GM18868 (cell line): ENCODE results near the gene AZGP1.
"Not testable (repeated sequence)": the region's sequence is repeated elsewhere in the genome, so short reads cannot be mapped to it uniquely, and the experiment has no call there.

Experiments used
- ATAC-seq: cut with Tn5 transposase; IDR thresholded peaks from one replicate; pipeline ENCODE4 v1.9.1; 2021; ENCODE audit warnings: mild to moderate bottlenecking, moderate library complexity; ENCODE audit not compliant: unreplicated experiment

Gene AZGP1

DNA sequence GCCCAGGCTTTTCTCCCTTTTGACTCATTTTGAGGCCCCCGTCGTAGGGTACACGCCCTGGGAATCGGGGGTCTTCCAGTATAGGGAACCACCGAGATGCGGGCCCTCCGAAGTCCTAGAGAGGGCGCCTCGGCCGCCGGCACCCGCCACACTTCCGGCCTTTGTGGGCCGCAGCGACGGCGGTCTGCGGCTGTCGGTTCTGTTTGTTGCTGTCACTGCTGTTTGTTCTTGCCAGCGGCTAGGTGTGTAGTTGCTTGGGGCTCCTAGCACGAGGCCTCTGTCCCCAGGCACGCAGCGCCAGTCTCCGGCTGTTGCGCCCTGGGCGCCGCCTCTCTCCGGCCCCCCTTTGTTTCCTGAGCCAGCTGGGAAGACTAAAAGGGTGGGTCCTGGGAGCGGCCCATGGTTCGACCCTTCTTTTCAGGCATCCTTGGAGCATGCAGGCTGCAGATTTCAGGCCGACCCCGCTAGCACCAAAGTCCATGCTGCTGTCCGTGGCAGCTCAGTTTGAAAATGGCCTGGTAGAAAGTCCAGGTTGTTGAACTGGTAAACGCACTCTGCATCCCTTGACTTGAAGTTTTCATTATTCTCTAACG, 21.8 kb upstream of the AZGP1 start:
- peak; percentile 53 for ATAC-seq

DNA sequence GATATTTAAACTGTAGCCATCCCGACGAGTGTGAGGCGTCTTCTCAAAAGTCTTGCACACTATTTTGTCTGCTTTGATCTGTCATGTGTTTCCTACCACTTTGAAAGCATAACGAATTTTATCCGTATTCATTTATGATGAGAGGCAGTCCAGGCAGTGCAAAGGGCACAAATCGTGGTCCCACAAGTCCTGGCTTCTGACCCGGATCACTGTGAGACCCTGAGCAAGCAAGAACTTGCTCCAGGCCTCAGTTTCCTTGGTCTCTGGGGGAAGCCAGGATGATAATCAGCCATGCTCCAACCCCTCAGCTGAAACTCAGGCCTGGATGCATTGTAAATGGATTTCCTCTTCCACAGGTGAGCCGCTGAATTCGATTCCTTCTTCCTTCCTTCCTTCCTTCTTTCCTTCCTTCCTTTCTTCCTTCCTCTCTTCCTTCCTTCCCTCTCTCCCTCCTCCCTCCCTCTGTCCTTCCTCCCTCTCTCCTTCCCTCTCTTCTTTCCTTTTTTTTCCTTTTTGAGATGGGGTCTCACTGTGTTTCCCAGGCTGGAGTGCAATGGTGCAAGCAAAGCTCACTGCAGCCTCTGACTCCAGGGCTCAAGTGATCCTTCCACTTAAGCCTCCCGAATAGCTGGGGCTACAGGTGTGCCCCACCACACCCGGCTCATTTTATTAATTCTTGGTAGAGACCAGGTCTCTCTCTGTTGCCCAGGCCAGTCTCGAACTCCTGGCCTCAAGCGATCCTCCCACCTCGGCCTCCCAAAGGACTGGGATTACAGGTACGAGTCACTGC, 21.1 kb upstream of the AZGP1 start:
- no peak for ATAC-seq

DNA sequence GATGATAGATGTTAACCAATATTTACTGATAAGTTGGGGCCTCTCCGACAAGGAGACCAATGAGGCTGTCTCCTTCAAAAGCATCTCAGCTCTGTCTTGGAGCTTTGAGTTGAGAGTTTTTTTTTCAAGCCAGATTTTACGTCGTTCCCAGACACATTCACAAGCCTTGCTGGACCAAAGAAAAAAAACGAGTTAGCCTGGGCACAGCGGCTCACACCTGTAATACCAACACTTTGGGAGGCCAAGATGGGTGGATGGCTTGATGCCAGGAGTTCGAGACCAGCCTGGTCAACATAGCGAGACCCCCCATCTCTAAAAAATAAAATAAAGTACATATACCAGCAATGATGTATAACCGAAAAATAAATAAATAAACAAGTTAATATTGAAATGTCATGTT, 19.0 kb upstream of the AZGP1 start:
- no peak for ATAC-seq

GRCh38 chr7:99992330-99993038, 16.7 kb upstream of the AZGP1 start:
- ATAC-seq, result no peak

- ATAC-seq, result not testable (repeated sequence)
Measured at GRCh38 chr7:99991543-99991942, 15.7 kb upstream of the AZGP1 start.

DNA sequence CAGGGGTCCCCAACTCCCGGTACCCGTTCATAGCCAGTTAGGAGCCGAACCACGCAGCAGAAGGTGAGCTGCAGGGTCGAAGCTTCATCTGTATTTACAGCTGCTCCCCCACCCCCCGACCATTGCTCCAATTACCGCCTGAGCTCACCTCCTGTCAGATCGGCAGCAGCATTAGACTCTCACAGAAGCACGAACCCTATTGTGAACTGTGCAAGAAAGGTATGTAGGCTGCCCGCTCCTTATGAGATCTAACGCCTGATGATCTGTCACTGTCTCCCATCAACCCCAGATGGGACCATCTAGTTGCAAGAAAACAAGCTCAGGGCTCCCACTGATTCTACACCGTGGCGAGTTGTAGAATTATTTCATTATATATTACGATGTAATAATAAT, 14.6 kb upstream of the AZGP1 start:
- ATAC-seq, result no peak

DNA sequence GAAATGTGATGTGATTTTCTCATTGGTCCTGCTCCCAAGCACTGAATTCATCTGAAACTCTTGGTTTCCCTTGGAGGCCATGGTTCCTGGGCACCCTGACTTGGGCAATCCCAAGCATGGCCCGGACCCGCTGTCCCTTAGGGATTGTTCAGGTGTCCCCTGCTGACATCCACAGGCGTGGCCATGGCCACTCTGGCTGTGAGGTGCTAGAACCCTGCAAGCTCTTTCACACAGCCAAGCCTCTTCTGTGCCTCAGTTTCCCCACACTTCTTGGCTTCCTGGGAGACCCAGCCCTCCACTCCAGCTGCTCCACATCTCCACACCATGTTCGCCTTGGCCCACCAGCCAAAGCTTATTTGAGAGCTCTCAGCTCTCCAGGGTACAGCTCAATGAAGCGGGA, 12.0 kb upstream of the AZGP1 start:
- ATAC-seq, result no peak

DNA sequence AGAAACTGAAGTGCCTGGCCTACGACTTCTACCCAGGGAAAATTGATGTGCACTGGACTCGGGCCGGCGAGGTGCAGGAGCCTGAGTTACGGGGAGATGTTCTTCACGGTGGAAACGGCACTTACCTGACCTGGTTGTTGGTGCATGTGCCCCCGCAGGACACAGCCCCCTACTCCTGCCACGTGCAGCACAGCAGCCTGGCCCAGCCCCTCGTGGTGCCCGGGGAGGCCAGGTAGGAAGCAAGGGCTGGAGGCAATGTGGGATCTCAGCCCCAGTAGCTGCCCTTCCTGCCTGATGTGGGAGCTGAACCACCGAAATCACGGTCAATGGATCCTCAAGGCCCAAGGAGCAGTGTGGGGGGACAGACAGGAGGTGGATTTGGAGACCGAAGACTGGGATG, 11.5 kb upstream of the AZGP1 start:
- not testable (repeated sequence) for ATAC-seq

DNA sequence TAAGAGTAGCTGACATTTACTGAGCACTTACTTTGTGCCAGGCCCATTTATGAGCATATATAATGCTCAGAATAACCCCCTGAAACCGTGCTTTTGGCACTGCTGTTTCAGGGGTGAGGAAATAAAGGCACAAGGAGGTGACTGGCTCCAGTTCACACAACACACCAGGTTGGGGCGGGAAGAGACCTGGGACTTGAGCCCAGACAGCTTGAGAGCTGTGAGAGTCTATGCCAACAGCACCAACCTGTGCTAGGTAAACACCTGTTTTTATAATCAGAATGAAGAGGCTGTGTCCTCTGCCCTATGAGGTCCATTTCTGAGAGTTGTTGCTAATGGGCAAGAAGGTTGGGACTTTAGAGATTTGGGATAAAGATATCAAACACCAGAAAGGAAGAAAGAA, 8.8 kb upstream of the AZGP1 start:
- no peak for ATAC-seq

- ATAC-seq, result not testable (repeated sequence)
Measured at GRCh38 chr7:99981066-99981465, 5.2 kb upstream of the AZGP1 start.

GRCh38 chr7:99980448-99980872, 4.6 kb upstream of the AZGP1 start:
- ATAC-seq, result peak; percentile 47

DNA sequence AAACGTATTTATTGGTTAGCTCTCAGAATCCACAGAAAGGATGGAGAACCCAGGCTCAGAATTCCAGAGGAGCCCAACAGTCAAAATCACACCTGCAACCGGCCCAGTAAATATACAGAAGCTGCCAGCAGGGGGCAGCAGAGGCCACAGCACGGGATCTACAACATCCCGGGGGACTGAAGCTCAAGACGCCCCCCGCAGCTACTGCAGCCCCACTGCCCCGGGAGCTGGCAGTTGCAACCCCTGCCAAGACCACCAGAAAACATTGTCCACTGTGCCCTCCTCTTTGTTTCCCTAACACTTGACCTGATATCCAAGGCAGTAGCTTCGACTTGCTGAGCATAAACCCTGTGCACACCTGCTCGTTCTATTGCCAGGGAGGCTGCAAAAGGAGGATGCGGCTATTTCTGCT, 4.0 kb upstream of the AZGP1 start:
- not testable (repeated sequence) for ATAC-seq

DNA sequence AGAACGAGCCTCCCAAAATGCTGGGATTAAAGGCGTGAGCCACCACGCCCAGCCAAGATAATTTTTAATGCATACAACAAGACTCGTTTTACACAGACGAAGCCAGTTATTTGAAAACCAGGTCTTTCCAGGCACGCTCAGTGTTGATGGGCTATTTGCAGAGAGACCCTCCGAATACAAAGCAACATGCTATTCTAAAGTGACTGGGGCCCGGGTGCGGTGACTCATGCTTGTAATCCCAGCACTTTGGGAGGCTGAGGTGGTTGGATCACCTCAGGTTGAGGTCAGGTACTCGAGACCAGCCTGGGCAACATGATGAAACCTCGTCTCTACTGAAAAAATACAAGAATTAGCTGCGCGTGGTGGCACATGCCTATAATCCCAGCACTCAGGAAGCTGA, 795 bp upstream of the AZGP1 start:
- ATAC-seq, result no peak

GRCh38 chr7:99974681-99975080, 1.1 kb downstream of the AZGP1 start:
- no peak for ATAC-seq

- ATAC-seq, result not testable (repeated sequence)
Measured at GRCh38 chr7:99973817-99974216, 2.0 kb downstream of the AZGP1 start.

- ATAC-seq, result no peak
Measured at GRCh38 chr7:99971242-99971641, 4.6 kb downstream of the AZGP1 start.

GRCh38 chr7:99969813-99970212, 6.0 kb downstream of the AZGP1 start:
- ATAC-seq, result not testable (repeated sequence)

DNA sequence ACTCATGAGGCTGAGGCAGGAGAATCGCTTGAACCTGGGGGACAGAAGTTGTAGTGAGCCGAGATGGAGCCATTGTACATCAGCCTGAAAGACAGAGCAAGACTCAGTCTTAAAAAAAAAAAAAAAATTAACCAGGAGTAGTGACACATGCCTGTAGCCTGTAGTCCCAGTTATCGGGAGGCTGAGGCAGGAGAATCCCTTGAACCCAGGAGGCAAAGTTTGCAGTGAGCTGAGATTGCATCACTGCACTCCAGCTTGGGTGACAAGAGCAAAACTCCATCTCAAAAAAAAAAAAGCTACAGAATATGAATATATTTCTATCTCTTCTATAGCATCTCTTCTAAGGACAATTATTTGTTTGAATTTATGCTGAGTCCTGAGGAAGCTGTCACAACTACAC, 6.5 kb downstream of the AZGP1 start:
- ATAC-seq, result no peak

GRCh38 chr7:99958564-99959227, 17.1 kb downstream of the AZGP1 start:
- no peak for ATAC-seq

DNA sequence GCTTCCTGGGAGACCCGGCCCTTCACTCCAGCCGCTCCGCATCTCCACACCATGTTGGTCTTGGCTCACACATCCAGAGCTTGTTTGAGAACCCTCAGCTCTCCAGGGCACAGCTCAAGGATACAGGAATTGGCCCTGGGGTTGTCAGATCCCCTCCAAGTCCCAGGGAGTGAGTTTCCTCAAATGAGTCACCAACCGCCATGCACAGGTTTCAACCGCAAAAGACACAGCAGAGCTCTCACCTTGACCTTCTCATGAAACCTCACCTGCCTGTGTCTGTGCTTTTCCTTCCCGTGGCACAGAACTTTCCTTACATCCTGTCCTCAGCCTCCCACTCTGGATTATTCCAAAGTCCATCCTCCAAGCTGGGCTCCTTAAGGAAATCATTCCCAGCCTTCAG, 20.6 kb downstream of the AZGP1 start:
- ATAC-seq, result no peak

- ATAC-seq, result not testable (repeated sequence)
Measured at GRCh38 chr7:99954643-99955042, 21.2 kb downstream of the AZGP1 start.
